DND-41 (cell line): Measurements from ENCODE around the gene PLPP6.
A peak's percentile ranks its signal among the peaks of the same experiment; 100 is the strongest.

ENCODE experiments used
- ATAC-seq: fragments of 200-7000 bp; cut with Tn5 transposase; 3 replicates; pipeline ENCODE4 v1.9.1; 2021; ENCODE audit warnings: low read depth; ENCODE audit not compliant: insufficient read depth
- DNase-seq: peaks from one replicate; pipeline ENCODE4 v3.0.0-alpha.2; 2020
- H2AFZ ChIP-seq: 2 replicates; pipeline ENCODE4 v1.6.0; 2012; ENCODE audit warnings: low read depth, low read length
- H3K27ac ChIP-seq: 2 replicates; pipeline ENCODE4 v1.5.1; 2012; ENCODE audit warnings: low read length, inconsistent platforms
- H3K27me3 ChIP-seq: fragments of 200-600 bp; sonication (generic); 2 replicates; pipeline ENCODE4 v1.6.0; 2012; ENCODE audit warnings: low read length, mild to moderate bottlenecking, inconsistent platforms; ENCODE audit not compliant: insufficient read depth, poor library complexity
- H3K36me3 ChIP-seq: 2 replicates; pipeline ENCODE4 v1.5.1; 2012; ENCODE audit warnings: low read length, inconsistent platforms; ENCODE audit not compliant: insufficient read depth
- H3K4me1 ChIP-seq: 2 replicates; pipeline ENCODE4 v1.5.1; 2012; ENCODE audit warnings: mild to moderate bottlenecking, low read length; ENCODE audit not compliant: insufficient read depth
- H3K4me2 ChIP-seq: 2 replicates; pipeline ENCODE4 v1.6.0; 2012; ENCODE audit warnings: mild to moderate bottlenecking, moderate library complexity, low read length, inconsistent platforms; ENCODE audit not compliant: insufficient read depth
- H3K4me3 ChIP-seq, 2 experiments: fragments of 200-600 bp in 1 of 2; shearing (Covaris generic) in 1 of 2; 2 replicates each; pipeline ENCODE4 v1.5.1; 2012 to 2016; ENCODE audit warnings: inconsistent platforms in 2 of 2, low read length in 2 of 2, mild to moderate bottlenecking in 2 of 2, low read depth in 1 of 2, moderate library complexity in 1 of 2
- H3K79me2 ChIP-seq: 2 replicates; pipeline ENCODE4 v1.6.0; 2012; ENCODE audit warnings: low read length, inconsistent platforms; ENCODE audit not compliant: insufficient read depth
- H3K9ac ChIP-seq: 2 replicates; pipeline ENCODE4 v1.6.0; 2012; ENCODE audit warnings: low read depth, mild to moderate bottlenecking, inconsistent platforms, low read length, moderate library complexity
- H3K9me3 ChIP-seq: 2 replicates; pipeline ENCODE4 v1.5.1; 2012; ENCODE audit warnings: low read length, moderate library complexity, mild to moderate bottlenecking, inconsistent platforms; ENCODE audit not compliant: insufficient read depth, severe bottlenecking
- H4K20me1 ChIP-seq: 2 replicates; pipeline ENCODE4 v1.6.0; 2012; ENCODE audit warnings: low read length; ENCODE audit not compliant: insufficient read depth
- EZH2 ChIP-seq: IDR thresholded peaks from 3 replicates; pipeline ENCODE4 v1.6.1; 2012; ENCODE audit warnings: borderline replicate concordance, low read depth, mild to moderate bottlenecking, moderate library complexity, low read length, inconsistent platforms; ENCODE audit not compliant: severe bottlenecking
- TF ChIP-seq, protein P1 (sequence below): IDR thresholded peaks from 2 replicates; pipeline ENCODE4 v1.5.1; 2012; ENCODE audit warnings: borderline replicate concordance, low read length, moderate library complexity, mild to moderate bottlenecking; ENCODE audit not compliant: poor library complexity, severe bottlenecking; ENCODE audit errors: extremely low read depth

PLPP6 gene

DNA sequence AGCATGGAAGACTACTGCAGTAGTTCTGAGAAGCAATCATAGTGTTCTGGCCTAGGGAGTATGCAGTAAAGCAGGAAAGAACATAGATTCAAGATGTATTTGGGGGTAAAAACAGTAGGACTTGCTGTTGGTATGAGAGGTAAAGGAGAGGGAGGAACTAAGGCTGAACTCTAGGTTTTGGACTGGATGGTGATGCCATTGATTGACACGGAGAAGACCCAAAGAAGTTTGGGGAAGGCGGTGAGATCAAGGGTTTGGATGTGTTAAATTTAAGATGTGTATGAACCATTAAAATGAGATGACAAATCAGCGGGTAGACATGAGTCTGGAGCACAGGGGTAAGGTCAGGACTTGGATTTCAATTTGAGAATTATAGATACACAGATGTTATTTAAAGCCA is 15.3 kb downstream of the PLPP6 start:
- ATAC-seq (no peak), DNase-seq (no peak)
- H3K4me3 ChIP-seq, result no peak overlapping the region
- peak overlapping the region; percentile 93; the same call in 1 of the 2 replicates for H2AFZ ChIP-seq
- peaks cover 4% of the 10 kb centered on the region; the same call in 1 of the 2 replicates for H4K20me1 ChIP-seq
- peaks cover 29% of the 10 kb centered on the region for H3K79me2 ChIP-seq
- TF ChIP-seq, protein P1, sequence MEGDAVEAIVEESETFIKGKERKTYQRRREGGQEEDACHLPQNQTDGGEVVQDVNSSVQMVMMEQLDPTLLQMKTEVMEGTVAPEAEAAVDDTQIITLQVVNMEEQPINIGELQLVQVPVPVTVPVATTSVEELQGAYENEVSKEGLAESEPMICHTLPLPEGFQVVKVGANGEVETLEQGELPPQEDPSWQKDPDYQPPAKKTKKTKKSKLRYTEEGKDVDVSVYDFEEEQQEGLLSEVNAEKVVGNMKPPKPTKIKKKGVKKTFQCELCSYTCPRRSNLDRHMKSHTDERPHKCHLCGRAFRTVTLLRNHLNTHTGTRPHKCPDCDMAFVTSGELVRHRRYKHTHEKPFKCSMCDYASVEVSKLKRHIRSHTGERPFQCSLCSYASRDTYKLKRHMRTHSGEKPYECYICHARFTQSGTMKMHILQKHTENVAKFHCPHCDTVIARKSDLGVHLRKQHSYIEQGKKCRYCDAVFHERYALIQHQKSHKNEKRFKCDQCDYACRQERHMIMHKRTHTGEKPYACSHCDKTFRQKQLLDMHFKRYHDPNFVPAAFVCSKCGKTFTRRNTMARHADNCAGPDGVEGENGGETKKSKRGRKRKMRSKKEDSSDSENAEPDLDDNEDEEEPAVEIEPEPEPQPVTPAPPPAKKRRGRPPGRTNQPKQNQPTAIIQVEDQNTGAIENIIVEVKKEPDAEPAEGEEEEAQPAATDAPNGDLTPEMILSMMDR, result no peak
- no peak for TF ChIP-seq EZH2
- no peak overlapping the region for H3K9ac ChIP-seq
- H3K36me3 ChIP-seq, result no peaks in the 10 kb centered on the region
- no peaks in the 10 kb centered on the region for H3K9me3 ChIP-seq
- H3K27ac ChIP-seq, result no peak overlapping the region
- no peak overlapping the region for H3K4me2 ChIP-seq
- no peaks in the 10 kb centered on the region for H3K27me3 ChIP-seq
- peaks cover 28% of the 10 kb centered on the region for H3K4me1 ChIP-seq

DNA sequence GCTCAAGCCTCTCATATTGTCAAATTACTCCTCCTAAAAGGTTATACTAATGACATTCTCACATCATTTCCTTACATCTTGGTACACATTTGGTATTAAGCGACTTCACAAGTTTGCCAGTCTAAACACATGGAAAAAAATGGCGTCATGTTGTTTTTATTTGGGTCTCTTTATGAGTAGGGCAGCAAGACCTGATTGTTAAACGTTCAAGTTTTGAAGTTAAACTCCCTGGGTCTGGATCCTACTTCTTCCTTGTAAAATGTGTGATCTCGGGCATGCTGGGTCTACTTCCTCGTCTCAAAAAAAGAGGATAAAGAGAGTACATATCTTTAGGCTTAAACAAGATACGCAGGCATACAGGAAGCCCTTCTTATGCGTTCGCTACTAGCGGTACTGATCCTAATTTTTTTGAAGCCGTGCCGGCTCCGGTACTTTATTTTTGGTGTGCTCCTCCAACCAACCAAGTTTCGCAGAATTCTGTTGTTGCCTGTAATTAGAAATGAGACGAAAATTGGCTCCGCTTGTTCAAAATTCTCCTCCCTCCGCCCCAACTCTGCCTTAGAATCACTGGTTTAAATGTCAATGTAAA is 16.7 kb downstream of the PLPP6 start:
- peaks cover 28% of the 10 kb centered on the region for H3K4me1 ChIP-seq
- H2AFZ ChIP-seq, result peak overlapping the region; percentile 93
- no peaks in the 10 kb centered on the region for H3K36me3 ChIP-seq
- H3K4me3 ChIP-seq, result peak overlapping the region; percentile 67 to 85
- ATAC-seq (peak; percentile 34; the same call in 2 of the 3 replicates), DNase-seq (no peak)
- peak overlapping the region; percentile 99 for H3K27ac ChIP-seq
- H3K9me3 ChIP-seq, result no peaks in the 10 kb centered on the region
- H3K79me2 ChIP-seq, result peaks cover 40% of the 10 kb centered on the region
- H4K20me1 ChIP-seq, result peaks cover 7% of the 10 kb centered on the region; the same call in 1 of the 2 replicates
- H3K27me3 ChIP-seq, result no peaks in the 10 kb centered on the region
- peak overlapping the region; percentile 77 for H3K4me2 ChIP-seq
- H3K9ac ChIP-seq, result peak overlapping the region; percentile 91
- TF ChIP-seq, protein P1, result no peak
- TF ChIP-seq EZH2, result no peak

DNA sequence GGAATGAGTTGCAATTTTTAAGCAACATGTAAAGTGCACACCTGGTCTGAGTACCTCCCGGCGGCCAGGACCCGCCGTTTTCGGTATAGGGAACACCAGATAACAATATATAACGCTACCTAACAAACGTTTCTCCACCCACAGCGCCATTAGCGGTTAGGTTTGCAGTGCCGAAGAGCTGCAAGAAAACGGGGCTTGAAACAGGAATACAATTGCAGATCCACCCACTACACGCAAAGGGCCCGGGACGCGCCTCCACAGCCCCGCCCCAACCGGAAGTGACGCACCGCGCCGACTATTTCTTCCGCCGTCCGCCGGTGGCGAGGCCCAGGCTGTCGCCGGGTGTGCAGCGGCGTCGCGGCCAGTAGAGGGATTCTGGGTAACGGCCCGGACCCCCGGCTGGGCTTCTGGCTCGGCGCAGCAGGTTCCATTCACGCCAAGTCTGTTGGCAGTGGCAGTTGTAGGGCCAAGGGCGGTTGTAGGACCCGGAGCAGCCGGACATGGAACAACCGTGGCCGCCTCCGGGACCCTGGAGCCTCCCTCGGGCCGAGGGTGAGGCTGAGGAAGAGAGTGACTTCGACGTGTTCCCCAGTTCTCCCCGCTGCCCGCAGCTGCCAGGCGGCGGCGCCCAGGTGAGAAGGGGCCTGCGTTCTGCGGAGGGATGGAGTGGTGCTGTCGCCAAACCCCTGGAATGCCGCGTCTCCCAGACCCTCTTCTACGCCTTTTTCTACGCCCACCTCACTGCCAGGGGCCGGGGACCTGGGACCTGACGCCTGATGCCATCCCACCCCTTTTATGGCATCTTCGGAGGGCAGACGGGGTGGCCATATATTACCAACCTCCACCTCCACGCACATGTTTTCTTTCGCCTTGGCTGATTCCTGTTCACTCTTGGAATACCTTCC is 17.4 kb downstream of the PLPP6 start, which contains the start of gene CDC37L1:
CDC37L1 (plus strand) TSS at position 302 of the 905 bp plus-strand sequence; CDS start at position 501, 199 bp downstream.
- H3K79me2 ChIP-seq, result peaks cover 41% of the 10 kb centered on the region
- H4K20me1 ChIP-seq, result peaks cover 7% of the 10 kb centered on the region; the same call in 1 of the 2 replicates
- peak within 1 kb of the TSS; percentile 91 for H3K9ac ChIP-seq
- no peaks in the 10 kb centered on the region for H3K27me3 ChIP-seq
- peak within 1 kb of the TSS; percentile 67 to 85 for H3K4me3 ChIP-seq
- H3K27ac ChIP-seq, result peak within 1 kb of the TSS; percentile 99
- peak within 1 kb of the TSS; percentile 93 for H2AFZ ChIP-seq
- H3K9me3 ChIP-seq, result no peaks in the 10 kb centered on the region
- H3K36me3 ChIP-seq, result no peaks in the 10 kb centered on the region
- peaks cover 28% of the 10 kb centered on the region for H3K4me1 ChIP-seq
- DNase-seq (peak; percentile 96), ATAC-seq (peak; percentile 91)
- peak within 1 kb of the TSS; percentile 77 for H3K4me2 ChIP-seq
- no peak for TF ChIP-seq EZH2
- TF ChIP-seq, protein P1, result peak; percentile 55
